ENCODE data around the gene TMEM266. TPM values are rescaled to one million over a fixed set of nuclear protein-coding genes. Genes with fewer than 3 reads are reported as not detected.

The TMEM266 gene
- total RNA-seq, 4 donors from 2014 or later = 0.19 to 0.72 (median 0.38) TPM; not detected in 1

- ATAC-seq (ENCODE audit: low FRiP score) = no peak
- DNase-seq (ENCODE audit: low spot score) = no peak
- TF ChIP-seq CTCF (IDR thresholded peaks at IDR 0.05) = no peak
Measured at GRCh38 chr15:76175442-76175841, 115.7 kb downstream of the TMEM266 start.

GRCh38 chr15:76176059-76176458 lies 116.3 kb downstream of the TMEM266 start:
- TF ChIP-seq CTCF (IDR thresholded peaks at IDR 0.05) = no peak
- ATAC-seq (ENCODE audit: low FRiP score) (no peak), DNase-seq (ENCODE audit: low spot score) (no peak)

- DNase-seq (ENCODE audit: low spot score) = no peak
- ATAC-seq (ENCODE audit: low FRiP score) = no peak
- TF ChIP-seq CTCF (IDR thresholded peaks at IDR 0.05) = no peak
Measured at GRCh38 chr15:76176487-76177085, 116.8 kb downstream of the TMEM266 start.

GRCh38 chr15:76177491-76178040 lies 117.8 kb downstream of the TMEM266 start:
- DNase-seq (ENCODE audit: low spot score) (no peak), ATAC-seq (ENCODE audit: low FRiP score) (peak; percentile 21)
- TF ChIP-seq CTCF (IDR thresholded peaks at IDR 0.05) = no peak

GRCh38 chr15:76178296-76179000 lies 118.7 kb downstream of the TMEM266 start:
- TF ChIP-seq CTCF (IDR thresholded peaks at IDR 0.05) = no peak
- no peak for ATAC-seq (ENCODE audit: low FRiP score)

GRCh38 chr15:76179023-76179422 lies 119.2 kb downstream of the TMEM266 start:
- TF ChIP-seq CTCF (IDR thresholded peaks at IDR 0.05) = no peak
- no peak for DNase-seq (ENCODE audit: low spot score)
- ATAC-seq (ENCODE audit: low FRiP score) = no peak

More at GRCh38 chr15:76178296-76179000, 118.7 kb downstream of the TMEM266 start:
- no peak for DNase-seq (ENCODE audit: low spot score)

All from omental fat pad (tissue), 4 donors.